AG09319 (cell line): ENCODE results near the gene CHI3L2.

Experiments used
- DNase-seq: peaks from one replicate; pipeline ENCODE4 v3.0.0-alpha.2; 2010; ENCODE audit warnings: low read depth; ENCODE audit errors: extremely low read depth
- TF ChIP-seq, protein P1 (sequence below): IDR thresholded peaks from 2 replicates; pipeline ENCODE4 v1.5.1; 2011; ENCODE audit warnings: low read depth, mild to moderate bottlenecking, inconsistent platforms, low read length, moderate library complexity

CHI3L2 gene

DNA sequence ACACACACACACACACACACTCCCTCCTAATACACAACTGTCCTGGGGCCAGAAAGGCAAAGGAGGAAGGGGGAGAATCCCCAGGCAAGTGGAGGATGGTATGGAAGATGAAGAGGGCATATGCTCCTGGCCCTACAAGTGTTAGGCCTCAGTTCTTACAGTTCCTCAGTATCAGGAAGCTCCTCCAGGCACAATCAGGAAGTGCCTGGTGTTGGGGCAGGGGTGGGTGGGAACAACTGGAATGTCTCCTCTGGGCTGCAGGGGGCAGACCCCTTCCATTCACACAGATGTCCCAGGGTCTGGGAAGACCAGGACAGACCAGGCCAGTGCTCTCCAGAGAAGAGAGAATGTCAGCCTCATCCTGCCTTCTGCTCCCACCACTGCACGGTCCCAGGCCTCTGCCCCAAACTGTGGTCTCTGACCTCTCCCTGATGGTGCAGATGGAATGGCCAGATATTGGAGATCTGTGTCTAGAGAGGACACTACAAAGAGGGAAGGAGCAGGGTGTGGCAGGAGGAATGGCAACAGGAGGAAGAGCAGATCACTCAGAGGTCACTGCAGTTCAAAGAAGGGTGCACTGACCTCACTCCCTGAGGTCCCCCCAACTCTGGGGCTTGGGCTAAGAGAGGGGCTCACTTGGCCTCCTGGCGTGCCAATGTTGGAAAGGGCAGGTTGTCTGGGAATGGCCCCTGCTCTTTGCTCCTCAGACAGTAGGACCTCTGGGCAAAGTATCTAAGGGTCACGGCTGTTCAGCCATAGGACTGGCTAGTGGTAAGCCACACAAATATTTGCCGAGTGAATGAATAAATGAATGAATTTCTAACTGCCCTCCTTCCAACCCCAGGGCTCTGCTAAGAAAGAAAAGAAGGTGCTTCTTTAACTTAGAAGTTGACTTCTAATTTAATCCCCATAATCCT, 24.5 kb upstream of the CHI3L2 start:
- no peak for DNase-seq
- TF ChIP-seq, protein P1, sequence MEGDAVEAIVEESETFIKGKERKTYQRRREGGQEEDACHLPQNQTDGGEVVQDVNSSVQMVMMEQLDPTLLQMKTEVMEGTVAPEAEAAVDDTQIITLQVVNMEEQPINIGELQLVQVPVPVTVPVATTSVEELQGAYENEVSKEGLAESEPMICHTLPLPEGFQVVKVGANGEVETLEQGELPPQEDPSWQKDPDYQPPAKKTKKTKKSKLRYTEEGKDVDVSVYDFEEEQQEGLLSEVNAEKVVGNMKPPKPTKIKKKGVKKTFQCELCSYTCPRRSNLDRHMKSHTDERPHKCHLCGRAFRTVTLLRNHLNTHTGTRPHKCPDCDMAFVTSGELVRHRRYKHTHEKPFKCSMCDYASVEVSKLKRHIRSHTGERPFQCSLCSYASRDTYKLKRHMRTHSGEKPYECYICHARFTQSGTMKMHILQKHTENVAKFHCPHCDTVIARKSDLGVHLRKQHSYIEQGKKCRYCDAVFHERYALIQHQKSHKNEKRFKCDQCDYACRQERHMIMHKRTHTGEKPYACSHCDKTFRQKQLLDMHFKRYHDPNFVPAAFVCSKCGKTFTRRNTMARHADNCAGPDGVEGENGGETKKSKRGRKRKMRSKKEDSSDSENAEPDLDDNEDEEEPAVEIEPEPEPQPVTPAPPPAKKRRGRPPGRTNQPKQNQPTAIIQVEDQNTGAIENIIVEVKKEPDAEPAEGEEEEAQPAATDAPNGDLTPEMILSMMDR, result no peak

DNA sequence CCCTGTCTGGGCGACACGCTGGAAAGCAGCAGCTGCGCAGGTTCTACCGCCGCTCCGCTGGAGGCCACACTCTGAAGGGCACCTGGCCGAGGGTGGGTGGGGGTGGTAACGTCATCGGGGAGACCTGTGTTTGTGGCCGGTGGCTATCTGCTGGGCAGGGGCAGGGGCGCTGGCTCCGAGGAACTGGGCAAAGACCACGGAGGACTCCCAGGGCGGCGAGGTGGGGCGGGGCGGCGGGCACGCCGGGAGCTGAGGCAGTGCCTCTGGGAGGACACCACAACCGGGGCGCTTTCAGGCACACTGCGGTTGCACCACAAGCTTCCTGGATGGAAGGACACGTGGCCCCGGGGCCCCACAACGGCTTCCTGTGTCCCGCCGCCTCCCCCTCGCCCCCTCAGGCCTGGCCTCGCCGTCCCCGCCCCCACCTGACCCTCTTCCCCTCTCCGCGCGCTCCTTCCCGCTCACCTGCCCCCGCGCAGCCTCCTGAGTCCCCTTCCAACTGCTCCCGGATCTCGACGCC, 23.8 kb upstream of the CHI3L2 start:
- DNase-seq, result no peak
- TF ChIP-seq, protein P1, result no peak

DNA sequence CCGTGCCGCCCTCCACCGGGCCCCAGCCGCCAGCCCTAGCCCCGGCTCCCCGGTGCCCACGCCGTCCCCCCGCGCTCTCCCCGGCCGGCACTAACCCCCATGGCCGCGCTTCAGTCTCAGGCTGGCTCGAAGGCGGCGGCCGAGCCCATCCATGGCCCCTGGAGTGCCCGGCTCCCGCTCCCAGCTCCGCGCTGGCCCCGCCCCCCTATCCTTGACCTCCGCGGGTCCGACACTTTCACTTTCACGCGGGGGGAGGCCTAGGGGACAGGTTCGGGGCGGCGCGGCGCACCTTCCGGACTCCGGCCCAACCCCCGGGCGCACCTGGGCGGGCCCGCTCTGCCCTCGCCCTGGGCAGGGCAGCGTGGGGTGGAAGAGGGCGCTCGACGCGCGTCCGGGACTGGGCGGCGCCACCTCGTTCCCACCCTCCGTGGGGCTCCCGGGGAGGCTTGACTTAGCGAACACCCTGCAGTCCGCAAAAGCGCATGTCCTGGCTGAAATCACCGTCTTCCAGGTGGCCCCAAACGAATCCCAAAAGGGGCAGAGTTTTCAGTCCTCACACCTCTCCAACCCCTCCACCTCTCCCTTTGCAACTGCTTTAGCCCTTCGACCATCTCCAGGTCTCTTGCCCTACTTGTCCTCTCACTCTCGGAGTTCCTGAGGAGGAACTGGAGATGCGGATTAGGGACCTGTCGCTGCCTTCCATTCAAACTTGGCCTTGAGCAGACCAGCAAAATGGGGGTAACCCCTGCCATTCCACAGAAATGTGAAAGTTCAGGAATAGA, 23.1 kb upstream of the CHI3L2 start:
- DNase-seq, result no peak
- TF ChIP-seq, protein P1, result no peak

DNA sequence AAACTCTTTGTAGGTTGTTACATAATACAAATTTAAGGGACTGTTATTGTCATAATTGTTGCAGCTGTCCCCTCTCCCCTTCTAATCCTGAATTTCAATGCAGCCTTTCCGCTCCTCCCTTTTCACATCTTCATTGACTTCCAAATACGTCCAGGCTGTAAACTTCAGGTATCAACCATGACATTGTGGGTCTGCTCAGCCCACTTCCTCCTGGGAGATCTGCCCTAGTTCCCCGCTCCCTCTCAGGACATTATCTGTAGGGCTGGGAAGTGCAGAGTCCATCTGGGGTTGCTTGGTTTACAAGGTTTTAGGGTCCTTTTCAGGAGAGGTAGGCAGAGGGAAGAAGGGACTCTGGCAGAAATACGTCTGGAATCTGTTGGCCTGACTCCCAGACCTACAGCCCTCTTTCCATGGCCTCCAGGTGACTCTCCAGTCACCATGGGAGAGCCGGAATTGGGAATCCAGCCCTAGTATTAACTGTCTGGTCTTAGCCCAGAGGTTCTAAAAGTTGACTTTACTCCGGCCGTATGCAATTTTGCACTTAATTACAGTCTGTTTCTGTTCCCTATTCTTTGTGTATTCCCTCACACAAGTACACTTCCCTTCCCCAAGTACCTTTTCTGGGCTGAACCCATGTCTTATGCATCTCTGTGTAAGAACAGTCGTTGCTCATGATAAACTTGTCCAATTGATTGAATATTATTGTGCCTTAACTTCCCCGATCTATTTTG, 22.4 kb upstream of the CHI3L2 start:
- TF ChIP-seq, protein P1, result no peak
- DNase-seq, result no peak

DNA sequence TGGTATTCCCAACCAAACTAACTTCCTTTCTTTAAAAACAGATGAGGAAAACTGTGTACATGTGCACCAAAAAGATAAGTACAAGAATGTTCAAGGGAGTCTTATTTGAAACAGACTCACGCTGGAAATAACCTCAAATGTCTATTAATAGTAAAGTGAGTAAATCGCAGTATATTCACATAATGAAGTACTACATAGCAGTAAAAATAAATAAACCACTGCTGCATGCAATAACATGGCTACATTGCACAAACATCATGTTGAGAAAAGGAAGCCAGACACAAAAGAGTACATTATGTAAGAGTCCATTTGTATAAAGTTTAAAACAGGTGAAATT, 21.8 kb upstream of the CHI3L2 start:
- DNase-seq, result no peak
- TF ChIP-seq, protein P1, result no peak

DNA sequence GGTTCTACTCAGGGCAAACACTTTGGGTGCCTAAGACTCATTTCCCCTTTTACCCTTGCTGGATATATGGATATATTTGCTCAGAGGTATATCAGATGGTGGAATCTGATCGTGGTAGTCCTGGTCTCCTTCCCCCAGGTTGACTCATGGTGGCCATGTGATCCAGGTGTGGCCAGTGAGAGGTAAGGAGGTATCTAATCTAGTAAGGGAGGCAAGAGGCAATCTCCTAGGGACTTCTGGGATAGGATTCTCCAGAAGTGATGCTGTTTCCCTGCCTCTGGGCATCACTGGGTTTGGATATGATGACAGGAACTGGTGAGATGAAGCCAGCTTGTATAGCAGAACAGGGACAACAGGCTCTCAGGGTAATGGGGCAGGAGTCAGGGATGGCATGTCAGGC, 18.6 kb upstream of the CHI3L2 start:
- TF ChIP-seq, protein P1, result no peak
- no peak for DNase-seq

DNA sequence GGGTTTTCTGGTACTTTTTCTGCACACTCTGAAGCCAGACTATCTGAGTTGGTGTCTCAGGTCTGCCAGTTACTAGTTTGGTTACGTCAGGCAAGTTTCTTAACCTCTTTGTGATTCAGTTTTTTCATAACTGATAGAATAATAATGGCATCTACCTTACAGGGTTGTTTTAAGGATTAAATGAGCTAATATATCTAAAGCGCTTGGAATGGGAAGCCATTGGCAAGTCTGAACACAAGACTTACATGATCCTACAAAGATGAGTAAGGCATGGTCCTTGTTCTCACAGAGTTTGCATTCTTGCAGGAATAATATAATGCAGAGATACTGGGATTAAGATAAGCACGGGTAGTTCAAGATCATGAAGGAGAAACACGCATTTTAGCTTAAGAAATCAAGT, 17.9 kb upstream of the CHI3L2 start:
- DNase-seq, result no peak
- TF ChIP-seq, protein P1, result no peak
